Measurements from ENCODE around the gene COPG2.

COPG2 gene

GRCh38 chr7:130473289-130473688, 195.3 kb downstream of the COPG2 start:
- H3K4me3 ChIP-seq (ENCODE audit: low read length) = no peak overlapping the region
- no peak for DNase-seq (ENCODE audit: low read depth)
- TF ChIP-seq CTCF (IDR thresholded peaks at IDR 0.05; ENCODE audit: insufficient read depth, low read depth, low read length, missing control alignments) = no peak

- no peak overlapping the region for H3K4me3 ChIP-seq (ENCODE audit: low read length)
- TF ChIP-seq CTCF (IDR thresholded peaks at IDR 0.05; ENCODE audit: insufficient read depth, low read depth, low read length, missing control alignments) = no peak
- DNase-seq (ENCODE audit: low read depth) = no peak
Observed at GRCh38 chr7:130471974-130472373, 196.6 kb downstream of the COPG2 start.

GRCh38 chr7:130468612-130469011, 199.9 kb downstream of the COPG2 start:
- DNase-seq (ENCODE audit: low read depth) = no peak
- no peak for TF ChIP-seq CTCF (IDR thresholded peaks at IDR 0.05; ENCODE audit: insufficient read depth, low read depth, low read length, missing control alignments)
- no peak overlapping the region for H3K4me3 ChIP-seq (ENCODE audit: low read length)

- no peak overlapping the region for H3K4me3 ChIP-seq (ENCODE audit: low read length)
- no peak for TF ChIP-seq CTCF (IDR thresholded peaks at IDR 0.05; ENCODE audit: insufficient read depth, low read depth, low read length, missing control alignments)
- no peak for DNase-seq (ENCODE audit: low read depth)
Observed at GRCh38 chr7:130463553-130464434, 204.8 kb downstream of the COPG2 start.

GRCh38 chr7:130461272-130461671, 207.3 kb downstream of the COPG2 start:
- no peak overlapping the region for H3K4me3 ChIP-seq (ENCODE audit: low read length)
- no peak for DNase-seq (ENCODE audit: low read depth)
- TF ChIP-seq CTCF (IDR thresholded peaks at IDR 0.05; ENCODE audit: insufficient read depth, low read depth, low read length, missing control alignments) = no peak

- no peak for DNase-seq (ENCODE audit: low read depth)
- H3K4me3 ChIP-seq (ENCODE audit: low read length) = no peak overlapping the region
Observed at GRCh38 chr7:130458257-130458656, 210.3 kb downstream of the COPG2 start.

More at GRCh38 chr7:130458257-130458656, 210.3 kb downstream of the COPG2 start:
- no peak for TF ChIP-seq CTCF (IDR thresholded peaks at IDR 0.05; ENCODE audit: insufficient read depth, low read depth, low read length, missing control alignments)

Measured in epithelial cell of esophagus (primary cell).